Fibroblast of the conjunctiva (primary cell): ENCODE results near the gene SMAD7.
A peak's percentile ranks its signal among the peaks of the same experiment; 100 is the strongest.

ENCODE experiments used
- DNase-seq: peaks from one replicate; pipeline ENCODE4 v3.0.0-alpha.2; 2010; ENCODE audit warnings: low read depth

Gene SMAD7

GRCh38 chr18:48914581-48915251 lies 36.0 kb downstream of the SMAD7 start:
- no peak for DNase-seq

GRCh38 chr18:48913775-48914174 lies 37.0 kb downstream of the SMAD7 start:
- no peak for DNase-seq

- no peak for DNase-seq
Observed at GRCh38 chr18:48913201-48913600, 37.6 kb downstream of the SMAD7 start.

- DNase-seq, result no peak
Observed at GRCh38 chr18:48910972-48911545, 39.7 kb downstream of the SMAD7 start.

- no peak for DNase-seq
Observed at GRCh38 chr18:48909721-48910120, 41.0 kb downstream of the SMAD7 start.

GRCh38 chr18:48908916-48909315 lies 41.8 kb downstream of the SMAD7 start:
- no peak for DNase-seq

- DNase-seq, result no peak
Observed at GRCh38 chr18:48905513-48905912, 45.3 kb downstream of the SMAD7 start.

GRCh38 chr18:48904847-48905394 lies 45.8 kb downstream of the SMAD7 start:
- DNase-seq, result no peak

GRCh38 chr18:48904091-48904490 lies 46.7 kb downstream of the SMAD7 start:
- no peak for DNase-seq

GRCh38 chr18:48902856-48903601 lies 47.7 kb downstream of the SMAD7 start:
- DNase-seq, result peak; percentile 28

- DNase-seq, result peak; percentile 78
Observed at GRCh38 chr18:48902023-48902855, 48.5 kb downstream of the SMAD7 start.

GRCh38 chr18:48901145-48902022 lies 49.4 kb downstream of the SMAD7 start:
- no peak for DNase-seq

GRCh38 chr18:48900469-48900868 lies 50.3 kb downstream of the SMAD7 start:
- no peak for DNase-seq

GRCh38 chr18:48899558-48900174 lies 51.1 kb downstream of the SMAD7 start:
- DNase-seq, result no peak

- no peak for DNase-seq
Observed at GRCh38 chr18:48898521-48898920, 52.2 kb downstream of the SMAD7 start.

- no peak for DNase-seq
Observed at GRCh38 chr18:48897531-48897930, 53.2 kb downstream of the SMAD7 start.

GRCh38 chr18:48896875-48897511 lies 53.8 kb downstream of the SMAD7 start:
- no peak for DNase-seq

- DNase-seq, result no peak
Observed at GRCh38 chr18:48896326-48896874, 54.4 kb downstream of the SMAD7 start.

GRCh38 chr18:48894799-48895346 lies 55.9 kb downstream of the SMAD7 start:
- DNase-seq, result no peak
